Measurements from ENCODE around the gene NTNG1.

NTNG1 gene

DNA sequence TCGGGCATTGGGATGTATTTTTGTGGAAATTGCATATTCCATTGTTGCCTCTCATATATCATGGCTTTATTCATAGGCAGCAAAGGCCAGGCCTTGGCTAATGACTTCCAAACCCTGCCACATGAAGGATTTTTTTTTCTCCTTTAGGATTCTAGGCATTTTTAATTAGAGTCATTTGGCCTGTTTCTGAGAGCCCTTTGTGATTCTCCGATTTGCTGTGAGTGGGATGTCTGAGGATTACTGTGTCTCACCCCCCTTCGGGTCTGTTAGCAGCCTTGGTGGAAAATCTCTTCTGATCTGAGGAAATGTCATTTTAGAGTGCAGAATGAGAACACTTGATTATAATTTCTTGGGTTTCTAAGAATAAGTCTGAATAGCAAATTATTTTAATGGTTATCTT, 253.5 kb downstream of the NTNG1 start:
- H3K4me3 ChIP-seq (ENCODE audit: low read depth, low read length): no peak overlapping the region
- TF ChIP-seq, protein P1, sequence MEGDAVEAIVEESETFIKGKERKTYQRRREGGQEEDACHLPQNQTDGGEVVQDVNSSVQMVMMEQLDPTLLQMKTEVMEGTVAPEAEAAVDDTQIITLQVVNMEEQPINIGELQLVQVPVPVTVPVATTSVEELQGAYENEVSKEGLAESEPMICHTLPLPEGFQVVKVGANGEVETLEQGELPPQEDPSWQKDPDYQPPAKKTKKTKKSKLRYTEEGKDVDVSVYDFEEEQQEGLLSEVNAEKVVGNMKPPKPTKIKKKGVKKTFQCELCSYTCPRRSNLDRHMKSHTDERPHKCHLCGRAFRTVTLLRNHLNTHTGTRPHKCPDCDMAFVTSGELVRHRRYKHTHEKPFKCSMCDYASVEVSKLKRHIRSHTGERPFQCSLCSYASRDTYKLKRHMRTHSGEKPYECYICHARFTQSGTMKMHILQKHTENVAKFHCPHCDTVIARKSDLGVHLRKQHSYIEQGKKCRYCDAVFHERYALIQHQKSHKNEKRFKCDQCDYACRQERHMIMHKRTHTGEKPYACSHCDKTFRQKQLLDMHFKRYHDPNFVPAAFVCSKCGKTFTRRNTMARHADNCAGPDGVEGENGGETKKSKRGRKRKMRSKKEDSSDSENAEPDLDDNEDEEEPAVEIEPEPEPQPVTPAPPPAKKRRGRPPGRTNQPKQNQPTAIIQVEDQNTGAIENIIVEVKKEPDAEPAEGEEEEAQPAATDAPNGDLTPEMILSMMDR (IDR thresholded peaks at IDR 0.05; ENCODE audit: low read depth, low read length, missing control alignments): no peak
- DNase-seq (ENCODE audit: low read depth): no peak

DNA sequence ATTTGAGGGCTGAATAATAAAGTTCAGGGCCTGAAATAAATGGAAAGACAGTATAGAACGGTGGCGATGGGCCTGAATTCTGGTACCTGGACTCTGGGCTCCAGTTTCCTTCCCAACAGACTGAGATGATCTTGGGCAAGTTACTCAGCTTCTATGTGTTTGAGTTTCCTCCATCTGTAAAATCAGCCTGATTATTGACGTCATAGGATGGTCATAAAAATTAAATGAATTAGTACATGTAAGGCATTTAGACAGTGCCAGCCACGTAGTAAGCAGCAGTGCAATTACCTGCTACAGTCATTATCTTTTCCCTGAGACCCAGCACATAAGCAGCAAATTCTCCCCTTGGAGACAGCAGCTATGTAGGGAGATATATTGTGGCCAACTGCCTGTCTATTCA, 260.9 kb downstream of the NTNG1 start:
- H3K4me3 ChIP-seq (ENCODE audit: low read depth, low read length): no peak overlapping the region
- TF ChIP-seq, protein P1 (IDR thresholded peaks at IDR 0.05; ENCODE audit: low read depth, low read length, missing control alignments): no peak
- no peak for DNase-seq (ENCODE audit: low read depth)

DNA sequence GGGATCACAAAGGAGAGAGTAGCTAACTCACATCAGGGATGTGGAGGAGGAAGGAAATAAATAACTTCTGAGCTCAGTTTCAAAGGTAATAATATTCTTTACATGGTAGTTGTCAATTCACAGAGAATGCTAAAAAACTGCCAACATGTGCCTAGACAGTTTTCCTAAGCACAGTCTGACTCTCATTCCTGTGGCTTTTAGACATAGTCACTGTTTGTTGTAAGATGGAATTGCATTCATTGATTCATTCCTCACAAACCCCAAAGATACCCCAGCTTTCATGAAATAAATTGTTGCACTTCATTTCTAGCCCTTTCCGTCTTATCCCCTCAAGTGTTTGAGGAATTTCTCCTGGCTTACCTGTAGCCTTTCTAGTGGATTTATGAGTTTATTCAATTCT, 263.9 kb downstream of the NTNG1 start:
- TF ChIP-seq, protein P1 (IDR thresholded peaks at IDR 0.05; ENCODE audit: low read depth, low read length, missing control alignments): no peak
- DNase-seq (ENCODE audit: low read depth): no peak
- H3K4me3 ChIP-seq (ENCODE audit: low read depth, low read length): no peak overlapping the region

DNA sequence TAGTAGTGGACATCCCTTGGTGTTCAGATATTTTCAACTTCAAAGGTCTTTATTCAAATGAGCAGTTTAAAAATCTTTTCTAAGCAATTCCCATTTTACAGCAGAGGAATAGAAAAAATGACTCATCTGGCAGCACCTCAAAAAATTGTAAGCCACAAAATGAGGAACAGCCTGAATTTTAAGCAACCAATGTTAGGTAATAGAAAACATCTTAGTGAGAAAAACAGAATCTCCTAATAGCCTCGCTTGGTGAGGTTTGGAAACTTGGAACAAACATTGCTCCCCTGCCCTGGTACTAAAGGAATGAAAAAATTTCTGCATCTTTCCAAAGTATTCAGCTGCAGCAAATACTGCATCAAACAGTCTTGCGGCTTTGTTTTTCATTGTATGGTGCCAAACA, 264.4 kb downstream of the NTNG1 start:
- DNase-seq (ENCODE audit: low read depth): no peak
- no peak overlapping the region for H3K4me3 ChIP-seq (ENCODE audit: low read depth, low read length)
- TF ChIP-seq, protein P1 (IDR thresholded peaks at IDR 0.05; ENCODE audit: low read depth, low read length, missing control alignments): no peak

DNA sequence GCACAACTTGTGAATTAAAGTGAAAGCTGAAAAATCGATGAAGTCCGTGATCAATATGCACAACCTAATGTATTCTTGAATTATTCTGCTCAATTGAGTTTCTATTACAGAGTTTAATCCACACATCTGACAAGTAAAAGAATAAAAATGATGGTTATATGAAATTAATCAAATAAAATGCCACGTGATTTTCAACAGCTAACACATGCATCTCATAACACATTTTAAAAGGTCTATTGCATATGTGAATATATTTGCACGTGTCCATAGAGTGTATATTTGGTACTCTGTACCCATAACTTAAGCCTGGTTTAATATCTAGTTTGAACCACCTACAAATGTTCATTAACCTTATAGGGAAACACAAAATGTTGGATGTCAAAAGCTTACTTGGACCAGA, 266.2 kb downstream of the NTNG1 start:
- H3K4me3 ChIP-seq (ENCODE audit: low read depth, low read length): no peak overlapping the region
- TF ChIP-seq, protein P1 (IDR thresholded peaks at IDR 0.05; ENCODE audit: low read depth, low read length, missing control alignments): no peak

DNA sequence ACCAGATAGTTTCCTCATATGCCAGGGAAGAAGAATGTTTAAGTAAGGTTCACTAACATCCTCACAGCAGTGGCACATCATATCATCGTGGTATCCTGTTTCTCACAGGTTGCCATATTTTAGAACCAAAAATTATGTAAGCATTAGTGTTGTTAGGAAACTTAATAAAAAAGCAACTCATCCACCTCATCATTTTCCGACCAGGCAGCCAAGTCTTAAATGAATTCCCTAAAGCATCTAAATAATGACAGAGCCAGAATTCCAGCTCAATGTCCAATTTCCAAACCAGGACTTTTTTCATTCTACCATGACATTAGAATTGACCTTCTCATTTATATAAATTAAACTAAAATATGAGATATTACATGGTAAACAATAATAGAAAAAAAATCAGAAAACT, 272.7 kb downstream of the NTNG1 start:
- DNase-seq (ENCODE audit: low read depth): no peak
- TF ChIP-seq, protein P1 (IDR thresholded peaks at IDR 0.05; ENCODE audit: low read depth, low read length, missing control alignments): no peak
- H3K4me3 ChIP-seq (ENCODE audit: low read depth, low read length): no peak overlapping the region

More for the DNA sequence above, 266.2 kb downstream of the NTNG1 start:
- DNase-seq (ENCODE audit: low read depth): no peak

DNA sequence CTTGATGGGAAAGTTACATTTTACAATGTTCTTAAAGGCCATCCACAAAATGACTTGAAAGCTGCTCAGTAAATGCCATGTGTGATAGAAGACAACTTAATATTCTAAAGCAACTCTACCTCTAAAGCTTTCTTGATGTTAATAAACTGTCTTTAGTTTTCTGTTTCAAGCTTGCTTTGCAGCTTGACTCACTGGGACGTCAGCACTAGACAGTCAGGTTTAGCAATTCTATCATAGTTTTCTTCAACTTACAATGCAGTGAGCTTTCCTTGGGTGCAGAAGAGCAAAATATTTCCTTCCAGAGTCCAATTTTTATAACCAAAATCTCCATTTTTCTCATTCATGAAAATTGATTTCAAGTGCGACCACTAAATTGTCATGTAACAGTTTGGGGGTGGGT, 273.1 kb downstream of the NTNG1 start:
- TF ChIP-seq, protein P1 (IDR thresholded peaks at IDR 0.05; ENCODE audit: low read depth, low read length, missing control alignments): no peak
- DNase-seq (ENCODE audit: low read depth): no peak
- H3K4me3 ChIP-seq (ENCODE audit: low read depth, low read length): no peak overlapping the region

Measured in GM12864 (cell line).